Measurements from ENCODE around the gene RARG. TPM values are rescaled to one million over a fixed set of nuclear protein-coding genes. Genes with fewer than 3 reads are reported as not detected.
A peak's percentile ranks its signal among the peaks of the same experiment; 100 is the strongest.

RARG gene
- total and polyA plus RNA-seq, 2 donors (not counting 3 experiments of a cell fraction or from before 2014, with no cell fraction given) = 9.9 to 19.5 TPM

DNA sequence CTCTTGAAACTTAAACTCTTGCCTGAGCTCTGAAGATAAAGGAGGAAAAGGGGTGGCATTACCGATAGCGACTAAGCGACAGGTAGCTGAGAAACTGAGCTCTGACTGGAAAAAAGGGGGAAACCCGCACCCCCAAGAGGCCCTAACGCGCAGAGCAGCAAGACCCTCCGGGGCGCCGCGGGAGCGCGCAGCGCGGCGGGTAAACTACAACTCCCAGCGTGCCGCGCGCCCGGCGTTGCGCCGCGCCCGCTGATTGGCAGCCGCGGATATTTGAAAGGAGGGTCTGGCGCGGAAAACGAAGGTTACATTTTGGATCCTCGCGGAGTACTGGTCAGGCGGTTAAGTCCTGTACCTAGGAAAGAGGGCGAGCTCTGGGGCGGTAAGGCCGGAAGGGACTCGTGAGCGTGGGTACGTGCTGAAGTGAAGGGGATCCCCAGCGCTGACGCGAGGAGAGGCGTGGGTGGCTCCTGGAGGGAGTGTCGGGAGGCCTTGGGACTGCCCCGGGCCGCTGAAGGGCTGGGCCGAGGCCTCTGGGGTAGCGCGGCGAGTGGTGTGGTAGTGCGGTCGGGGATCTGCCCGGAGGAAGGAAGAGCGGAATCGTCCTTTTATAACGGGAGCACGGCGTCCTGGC lies 36.1 kb upstream of the RARG start, which contains the start of gene ESPL1:
Gene ESPL1, plus strand, starts transcription at position 301 of the 631 bp plus-strand sequence. CDS start 468 bp downstream, outside the sequence.
- peak; percentile 82 for DNase-seq (ENCODE audit: low read depth, low spot score)
- H3K27me3 ChIP-seq (ENCODE audit: control insufficient read depth in 2 of 2, insufficient read depth in 2 of 2, low read length in 2 of 2) = no peaks in the 10 kb centered on the region
- H3K9me1 ChIP-seq (replicated peaks; ENCODE audit: control insufficient read depth, extremely low read depth, insufficient read depth, low read length) = no peaks in the 10 kb centered on the region
- no peaks in the 10 kb centered on the region for H3K36me3 ChIP-seq (ENCODE audit: control insufficient read depth in 2 of 2, extremely low read depth in 1 of 2, insufficient read depth in 2 of 2, low read length in 2 of 2)
- peaks cover 24% of the 10 kb centered on the region for H3K4me1 ChIP-seq (ENCODE audit: control insufficient read depth, extremely low read depth, insufficient read depth, low read length)
- dilution Hi-C loops (cut with MboI; ENCODE audit: extremely low pct_ligation_motif_present, low sequenced_read_pairs) = no loop called here
- ChIA-PET CTCF (interaction anchor here (0.6 to 7.7 kb wide), 19 partner anchors 11 to 202 kb away, joined by 3 to 128 read pairs (median 4); partner anchors contain the start of genes AAAS, CSAD and ZNF740), POLR2A (interaction anchor here (1.7 to 1.9 kb wide), 2 partner anchors 11 to 27 kb away, joined by 4 read pairs; partner anchors contain the start of gene PFDN5)
- TF ChIP-seq FOS (IDR thresholded peaks at IDR 0.05; ENCODE audit: borderline replicate concordance, insufficient read depth, low read length) (no peak), POLR2A (IDR thresholded peaks at IDR 0.05; ENCODE audit: low read depth, low read length) (peak; percentile 15), MYC (IDR thresholded peaks at IDR 0.05; ENCODE audit: low read depth, low read length) (no peak), GATA2 (IDR thresholded peaks at IDR 0.05; ENCODE audit: insufficient read depth, insufficient read length, low read depth, low read length) (no peak), POLR2AphosphoS5 (IDR thresholded peaks at IDR 0.05; ENCODE audit: insufficient read depth, low read depth, low read length) (peak; percentile 25), JUN (IDR thresholded peaks at IDR 0.05; ENCODE audit: borderline replicate concordance, insufficient read depth, insufficient read length, low read depth) (no peak), EZH2 (IDR thresholded peaks at IDR 0.05; ENCODE audit: borderline replicate concordance, low read depth, low read length, severe bottlenecking) (no peak)
- TF ChIP-seq, protein P1, sequence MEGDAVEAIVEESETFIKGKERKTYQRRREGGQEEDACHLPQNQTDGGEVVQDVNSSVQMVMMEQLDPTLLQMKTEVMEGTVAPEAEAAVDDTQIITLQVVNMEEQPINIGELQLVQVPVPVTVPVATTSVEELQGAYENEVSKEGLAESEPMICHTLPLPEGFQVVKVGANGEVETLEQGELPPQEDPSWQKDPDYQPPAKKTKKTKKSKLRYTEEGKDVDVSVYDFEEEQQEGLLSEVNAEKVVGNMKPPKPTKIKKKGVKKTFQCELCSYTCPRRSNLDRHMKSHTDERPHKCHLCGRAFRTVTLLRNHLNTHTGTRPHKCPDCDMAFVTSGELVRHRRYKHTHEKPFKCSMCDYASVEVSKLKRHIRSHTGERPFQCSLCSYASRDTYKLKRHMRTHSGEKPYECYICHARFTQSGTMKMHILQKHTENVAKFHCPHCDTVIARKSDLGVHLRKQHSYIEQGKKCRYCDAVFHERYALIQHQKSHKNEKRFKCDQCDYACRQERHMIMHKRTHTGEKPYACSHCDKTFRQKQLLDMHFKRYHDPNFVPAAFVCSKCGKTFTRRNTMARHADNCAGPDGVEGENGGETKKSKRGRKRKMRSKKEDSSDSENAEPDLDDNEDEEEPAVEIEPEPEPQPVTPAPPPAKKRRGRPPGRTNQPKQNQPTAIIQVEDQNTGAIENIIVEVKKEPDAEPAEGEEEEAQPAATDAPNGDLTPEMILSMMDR (IDR thresholded peaks at IDR 0.05; ENCODE audit: extremely low read depth in 1 of 2, insufficient read depth in 1 of 2, low read depth in 1 of 2, low read length in 2 of 2) = peak; percentile 35 to 51
- TF ChIP-seq, protein P2, sequence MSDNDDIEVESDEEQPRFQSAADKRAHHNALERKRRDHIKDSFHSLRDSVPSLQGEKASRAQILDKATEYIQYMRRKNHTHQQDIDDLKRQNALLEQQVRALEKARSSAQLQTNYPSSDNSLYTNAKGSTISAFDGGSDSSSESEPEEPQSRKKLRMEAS (IDR thresholded peaks at IDR 0.05; ENCODE audit: insufficient read depth, insufficient read length) = peak; percentile 7
- no peak within 1 kb of the TSS for H3K27ac ChIP-seq (ENCODE audit: insufficient read depth, low read depth, low read length)
- peaks cover 33% of the 10 kb centered on the region for H3K79me2 ChIP-seq (ENCODE audit: control insufficient read depth, insufficient read depth, low read length)
- peak within 1 kb of the TSS; percentile 61 to 85 (median 77) for H3K4me3 ChIP-seq (replicated peaks in 1 of 3; ENCODE audit: insufficient read depth in 1 of 3, low read depth in 1 of 3, low read length in 3 of 3)
- H3K4me2 ChIP-seq (ENCODE audit: insufficient read depth, low read length) = peak within 1 kb of the TSS; percentile 83
- no TSS peak for BruUV-seq (replicated peaks)
- H4K20me1 ChIP-seq (replicated peaks; ENCODE audit: control insufficient read depth, extremely low read depth, insufficient read depth, low read length) = no peaks in the 10 kb centered on the region
- FAIRE-seq = peak; percentile 93
- H3K9me3 ChIP-seq (replicated peaks; ENCODE audit: control insufficient read depth, insufficient read depth, low read length) = no peaks in the 10 kb centered on the region
- peak within 1 kb of the TSS; percentile 93 for H2AFZ ChIP-seq (ENCODE audit: low read depth, low read length)
- peak within 1 kb of the TSS; percentile 45 for H3K9ac ChIP-seq (replicated peaks; ENCODE audit: extremely low read depth, insufficient read depth, low read length)
- intact Hi-C loops (cut with micrococcal nuclease) = loop anchor here (1.0 to 2.0 kb wide), 4 partner anchors 15 to 55 kb away; partner anchors contain the start of gene PFDN5
